Brain microvascular endothelial cell (primary cell): Measurements from ENCODE around the gene ARHGEF33.

Experiments
- DNase-seq: peaks from one replicate; pipeline ENCODE4 v3.0.0-alpha.2; 2020
- H3K27ac ChIP-seq: fragments of 250-450 bp; sonication (Bioruptor Pico); 2 replicates; pipeline ENCODE4 v1.5.1; 2020; ENCODE audit warnings: mild to moderate bottlenecking, moderate library complexity
- H3K27me3 ChIP-seq: fragments of 250-450 bp; sonication (Bioruptor Pico); replicated peaks from 2 replicates; pipeline ENCODE4 v1.5.1; 2020; ENCODE audit warnings: mild to moderate bottlenecking
- H3K36me3 ChIP-seq: fragments of 250-450 bp; sonication (Bioruptor Pico); replicated peaks from 2 replicates; pipeline ENCODE4 v1.5.1; 2020; ENCODE audit warnings: mild to moderate bottlenecking
- H3K4me3 ChIP-seq: 2 replicates; pipeline ENCODE4 v1.5.1; 2011; ENCODE audit warnings: low read depth, mild to moderate bottlenecking, control low read depth, low read length, moderate library complexity
- in situ Hi-C: cut with HindIII; loops from 2 replicates; pipeline ENCODE4 v1.10.0; 2017; ENCODE audit warnings: low sequenced_read_pairs, low pct_ligation_motif_present
- TF ChIP-seq, protein P1 (sequence below): IDR thresholded peaks from 2 replicates; pipeline ENCODE4 v1.5.1; 2011; ENCODE audit warnings: low read depth, mild to moderate bottlenecking, moderate library complexity, low read length, control low read depth, inconsistent platforms; ENCODE audit errors: missing control alignments

Gene ARHGEF33

DNA sequence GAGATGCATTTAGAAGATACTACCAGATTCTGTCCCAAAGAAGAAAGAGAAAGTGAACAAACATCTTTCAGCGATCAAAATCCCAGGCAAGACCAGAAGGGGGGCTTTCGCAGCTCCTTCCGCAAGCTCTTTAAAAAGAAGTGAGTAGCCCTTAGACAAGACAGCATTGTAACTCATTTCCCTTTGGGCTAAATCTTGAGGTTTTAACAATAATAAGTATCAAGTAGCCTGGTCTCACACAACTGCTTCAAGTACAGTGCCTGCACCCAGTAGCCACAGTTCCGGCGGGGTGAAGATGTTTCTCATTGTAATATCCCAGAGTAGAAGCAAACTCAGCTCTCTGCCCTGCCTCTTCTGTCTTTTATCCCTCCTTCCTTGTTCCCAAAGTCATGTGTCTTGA lies 76.3 kb downstream of the ARHGEF33 start:
- Histone ChIP-seq H3K4me3 (no peak overlapping the region), H3K36me3 (no peaks in the 10 kb centered on the region), H3K27ac (no peak overlapping the region), H3K27me3 (no peaks in the 10 kb centered on the region)
- TF ChIP-seq, protein P1, sequence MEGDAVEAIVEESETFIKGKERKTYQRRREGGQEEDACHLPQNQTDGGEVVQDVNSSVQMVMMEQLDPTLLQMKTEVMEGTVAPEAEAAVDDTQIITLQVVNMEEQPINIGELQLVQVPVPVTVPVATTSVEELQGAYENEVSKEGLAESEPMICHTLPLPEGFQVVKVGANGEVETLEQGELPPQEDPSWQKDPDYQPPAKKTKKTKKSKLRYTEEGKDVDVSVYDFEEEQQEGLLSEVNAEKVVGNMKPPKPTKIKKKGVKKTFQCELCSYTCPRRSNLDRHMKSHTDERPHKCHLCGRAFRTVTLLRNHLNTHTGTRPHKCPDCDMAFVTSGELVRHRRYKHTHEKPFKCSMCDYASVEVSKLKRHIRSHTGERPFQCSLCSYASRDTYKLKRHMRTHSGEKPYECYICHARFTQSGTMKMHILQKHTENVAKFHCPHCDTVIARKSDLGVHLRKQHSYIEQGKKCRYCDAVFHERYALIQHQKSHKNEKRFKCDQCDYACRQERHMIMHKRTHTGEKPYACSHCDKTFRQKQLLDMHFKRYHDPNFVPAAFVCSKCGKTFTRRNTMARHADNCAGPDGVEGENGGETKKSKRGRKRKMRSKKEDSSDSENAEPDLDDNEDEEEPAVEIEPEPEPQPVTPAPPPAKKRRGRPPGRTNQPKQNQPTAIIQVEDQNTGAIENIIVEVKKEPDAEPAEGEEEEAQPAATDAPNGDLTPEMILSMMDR = no peak
- no peak for DNase-seq
- in situ Hi-C loops = no loop called here

DNA sequence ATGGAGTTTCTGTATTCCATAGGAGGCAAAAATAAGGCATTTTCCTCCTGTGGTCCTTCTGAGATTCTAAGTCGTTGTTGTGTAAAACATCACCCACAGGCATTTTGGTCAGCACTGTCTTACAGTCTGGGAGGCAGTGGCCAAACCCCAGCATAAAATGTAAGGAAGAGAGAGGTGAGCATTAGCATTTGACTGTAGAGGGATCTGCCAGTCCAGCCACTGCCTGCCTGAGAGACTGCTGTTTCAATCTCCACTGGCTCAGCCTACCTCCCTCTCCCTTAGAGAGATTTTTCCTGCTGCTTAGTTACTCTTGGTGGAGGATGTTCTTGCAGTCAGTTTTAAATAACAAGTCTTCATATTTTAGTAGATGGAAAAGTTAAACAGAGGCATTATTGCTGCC lies 77.0 kb downstream of the ARHGEF33 start:
- in situ Hi-C loops = no loop called here
- H3K27ac ChIP-seq = no peak overlapping the region
- DNase-seq = no peak
- H3K4me3 ChIP-seq = no peak overlapping the region
- H3K27me3 ChIP-seq = no peaks in the 10 kb centered on the region
- TF ChIP-seq, protein P1 = no peak
- H3K36me3 ChIP-seq = no peaks in the 10 kb centered on the region

DNA sequence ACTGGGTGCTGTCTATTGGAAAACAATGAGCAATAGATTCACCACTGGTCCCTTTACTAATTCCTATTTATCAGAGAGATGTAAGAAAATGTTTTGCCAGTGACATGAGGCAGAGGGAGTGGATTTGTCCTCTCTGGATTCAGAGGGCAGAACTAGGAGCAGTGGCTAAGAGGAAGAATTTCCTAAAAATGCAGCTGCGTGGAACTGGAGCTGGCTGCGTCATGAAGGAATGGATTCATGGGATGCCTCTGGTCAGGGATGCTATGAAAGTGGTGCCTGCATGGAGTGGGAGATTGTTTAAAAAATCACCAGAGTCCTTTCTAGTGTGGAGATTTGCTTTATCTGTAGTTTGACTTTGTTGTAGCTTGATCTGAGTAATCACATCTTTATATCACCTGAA lies 78.3 kb downstream of the ARHGEF33 start:
- H3K27me3 ChIP-seq = no peaks in the 10 kb centered on the region
- DNase-seq = no peak
- in situ Hi-C loops = no loop called here
- no peaks in the 10 kb centered on the region for H3K36me3 ChIP-seq
- TF ChIP-seq, protein P1 = no peak
- no peak overlapping the region for H3K4me3 ChIP-seq
- H3K27ac ChIP-seq = no peak overlapping the region

DNA sequence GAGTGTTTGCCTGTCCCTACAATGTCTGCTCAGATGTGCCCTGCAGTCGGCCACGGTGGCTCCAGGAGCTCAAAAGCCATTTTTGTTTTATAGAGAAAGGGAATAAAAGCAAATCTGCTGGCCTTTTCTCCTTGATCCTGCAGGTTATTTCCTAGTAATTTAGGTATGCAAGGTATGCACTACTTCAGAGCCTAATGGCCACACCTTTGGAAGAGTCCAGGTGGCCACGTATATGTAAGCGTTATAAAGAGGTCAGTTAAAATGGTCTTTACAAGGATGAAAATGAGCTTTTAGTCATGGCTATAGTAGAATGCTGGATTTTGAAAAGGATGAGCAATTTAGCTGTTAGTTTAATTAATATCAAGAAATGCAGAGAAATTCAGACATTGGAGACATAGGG lies 81.7 kb downstream of the ARHGEF33 start:
- in situ Hi-C loops = no loop called here

DNA sequence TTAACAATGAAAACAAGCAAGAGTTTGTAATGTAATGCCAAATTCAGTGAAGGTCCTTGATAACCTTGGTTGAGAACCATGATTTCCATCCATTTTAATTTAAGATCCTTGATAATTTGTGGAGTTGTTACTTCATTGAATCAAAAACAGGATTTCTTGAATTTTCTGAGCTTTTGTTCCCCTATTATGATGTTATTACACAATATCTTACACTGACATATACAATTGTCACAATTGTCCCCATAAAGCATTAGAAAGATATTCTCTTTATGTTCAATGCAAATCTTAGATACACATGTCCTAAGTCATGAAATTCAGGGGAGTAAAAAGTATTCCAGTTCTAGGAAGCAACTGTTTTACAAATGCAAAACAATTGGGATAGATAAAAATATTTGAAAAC lies 83.6 kb downstream of the ARHGEF33 start:
- Histone ChIP-seq H3K27ac (no peak overlapping the region), H3K4me3 (no peak overlapping the region), H3K36me3 (no peaks in the 10 kb centered on the region), H3K27me3 (no peaks in the 10 kb centered on the region)
- DNase-seq = no peak
- TF ChIP-seq, protein P1 = no peak
- in situ Hi-C loops = no loop called here

More for the DNA sequence above, 81.7 kb downstream of the ARHGEF33 start:
- TF ChIP-seq, protein P1 = no peak
- Histone ChIP-seq H3K27ac (no peak overlapping the region), H3K4me3 (no peak overlapping the region), H3K27me3 (no peaks in the 10 kb centered on the region), H3K36me3 (no peaks in the 10 kb centered on the region)
- no peak for DNase-seq

DNA sequence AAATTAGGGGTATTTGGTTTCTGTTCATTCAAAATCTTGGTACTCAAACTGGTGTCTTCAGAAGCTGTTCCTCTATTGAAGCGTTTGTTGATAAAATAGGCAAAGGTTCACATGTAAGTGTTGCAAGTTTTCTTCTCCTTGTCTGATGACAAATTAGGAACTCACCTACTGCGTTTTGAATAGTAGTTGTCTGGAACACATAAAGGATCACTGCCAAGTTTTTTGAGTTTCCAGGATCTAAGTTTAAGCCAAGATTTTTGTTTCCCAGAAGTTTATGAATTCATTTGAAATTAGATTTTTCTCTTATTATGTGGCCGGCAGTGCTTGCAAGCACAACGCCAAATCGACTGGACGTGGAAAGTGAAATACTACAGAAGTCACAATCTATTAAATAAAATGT lies 85.4 kb downstream of the ARHGEF33 start:
- Histone ChIP-seq H3K36me3 (no peaks in the 10 kb centered on the region), H3K27ac (no peak overlapping the region), H3K4me3 (no peak overlapping the region), H3K27me3 (no peaks in the 10 kb centered on the region)
- TF ChIP-seq, protein P1 = no peak
- in situ Hi-C loops = no loop called here
- no peak for DNase-seq
